HG03108 (cell line): ENCODE data around the gene PEF1.

Source experiments
- ATAC-seq: cut with Tn5 transposase; IDR thresholded peaks from one replicate; pipeline ENCODE4 v1.9.1; 2021; ENCODE audit warnings: moderate library complexity; ENCODE audit not compliant: unreplicated experiment

PEF1 gene

GRCh38 chr1:31586376-31587327 is 58.0 kb downstream of the PEF1 start:
- no peak for ATAC-seq

DNA sequence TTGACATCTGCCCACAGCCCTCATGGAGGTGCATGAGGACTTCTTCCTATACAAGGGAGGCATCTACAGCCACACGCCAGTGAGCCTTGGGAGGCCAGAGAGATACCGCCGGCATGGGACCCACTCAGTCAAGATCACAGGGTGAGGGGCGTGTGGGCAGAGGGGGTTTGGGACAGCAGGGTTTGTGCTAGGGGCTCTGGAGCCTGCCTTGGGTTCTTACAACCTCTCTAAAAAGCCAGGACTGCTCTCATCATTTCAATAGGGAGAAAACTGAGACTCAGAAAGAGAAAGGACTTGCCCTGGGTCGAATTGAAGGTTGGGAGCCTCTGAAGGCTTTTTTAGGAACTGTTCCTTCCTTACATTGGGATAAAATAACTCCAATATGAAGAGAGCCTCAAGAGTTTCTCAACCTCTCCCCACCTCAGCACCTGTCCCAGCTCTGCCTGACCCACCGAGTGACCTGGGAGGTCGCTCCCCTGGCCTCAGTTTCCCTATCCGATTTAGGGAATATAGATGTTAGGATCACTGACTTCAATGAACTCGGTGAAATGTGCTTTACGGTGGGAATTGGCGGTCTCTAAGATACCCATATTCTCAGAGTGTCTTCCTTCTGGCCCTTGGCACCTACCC is 58.8 kb downstream of the PEF1 start:
- ATAC-seq, result no peak

DNA sequence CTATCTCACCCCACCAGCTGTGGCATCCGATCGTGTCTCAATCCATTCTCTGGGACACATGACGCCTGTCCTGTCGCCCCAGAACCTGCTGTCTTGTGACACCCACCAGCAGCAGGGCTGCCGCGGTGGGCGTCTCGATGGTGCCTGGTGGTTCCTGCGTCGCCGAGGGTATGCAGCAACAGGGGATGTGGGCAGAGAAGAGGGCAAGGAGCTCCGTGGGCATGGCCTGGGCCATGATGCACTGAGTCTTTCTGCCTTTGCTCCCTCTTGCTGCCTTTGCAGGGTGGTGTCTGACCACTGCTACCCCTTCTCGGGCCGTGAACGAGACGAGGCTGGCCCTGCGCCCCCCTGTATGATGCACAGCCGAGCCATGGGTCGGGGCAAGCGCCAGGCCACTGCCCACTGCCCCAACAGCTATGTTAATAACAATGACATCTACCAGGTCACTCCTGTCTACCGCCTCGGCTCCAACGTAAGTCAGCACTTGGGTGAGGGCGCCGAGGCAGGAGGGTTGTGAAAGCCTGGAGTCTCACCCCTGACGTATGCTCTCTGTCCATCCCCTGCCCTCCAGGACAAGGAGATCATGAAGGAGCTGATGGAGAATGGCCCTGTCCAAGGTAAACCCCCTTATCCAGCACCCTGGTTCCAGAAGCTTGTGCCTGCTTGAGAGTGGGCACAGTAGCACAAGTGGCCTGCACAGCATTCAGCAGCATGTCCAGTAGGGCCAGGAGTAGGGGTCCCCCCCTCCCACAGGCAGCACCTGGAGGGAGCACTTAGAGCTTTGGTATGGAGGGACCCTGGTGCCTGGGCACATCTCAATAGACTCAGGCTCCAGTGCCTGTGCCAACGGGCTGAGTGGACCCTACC is 59.6 kb downstream of the PEF1 start:
- ATAC-seq, result no peak

DNA sequence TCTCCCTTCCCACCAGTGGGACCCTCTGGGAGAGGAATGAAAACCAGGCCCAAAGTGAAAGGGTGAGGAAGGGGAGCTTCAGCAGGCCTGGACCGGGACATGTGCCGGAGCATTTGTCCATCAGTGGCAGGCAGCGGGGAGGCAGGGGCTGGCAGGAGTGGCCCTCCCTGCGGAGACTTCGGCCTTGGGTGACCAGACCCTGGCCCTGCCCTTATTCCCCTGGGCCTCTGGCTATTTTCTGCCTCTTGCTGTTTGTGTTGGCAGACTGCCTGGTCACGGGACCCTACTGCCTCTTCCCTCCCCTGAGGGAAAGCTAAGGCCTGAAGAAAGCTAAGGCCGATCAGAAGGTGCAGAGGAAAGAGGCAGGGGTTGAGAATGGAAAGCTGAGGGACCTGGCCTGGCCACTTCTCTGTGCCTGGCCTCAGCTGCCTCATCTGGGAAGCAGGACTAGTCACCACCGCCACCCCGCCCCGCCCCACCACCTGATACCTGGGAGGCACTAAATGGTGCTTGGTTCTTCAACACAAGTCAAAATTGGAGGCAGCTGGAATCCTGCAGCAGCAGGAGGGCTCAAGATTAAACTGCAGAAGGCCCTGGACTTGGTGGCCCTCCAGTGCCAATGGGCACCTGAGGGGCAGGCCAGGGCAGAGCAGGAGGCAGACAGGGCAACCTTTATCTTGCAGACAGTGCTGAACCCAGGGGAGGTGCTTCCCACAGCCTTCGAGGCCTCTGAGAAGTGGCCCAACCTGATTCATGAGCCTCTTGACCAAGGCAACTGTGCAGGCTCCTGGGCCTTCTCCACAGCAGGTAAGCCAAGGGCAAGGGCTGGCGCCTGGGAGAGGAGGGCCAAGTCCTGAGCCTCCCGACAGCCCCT is 60.4 kb downstream of the PEF1 start:
- ATAC-seq, result no peak

DNA sequence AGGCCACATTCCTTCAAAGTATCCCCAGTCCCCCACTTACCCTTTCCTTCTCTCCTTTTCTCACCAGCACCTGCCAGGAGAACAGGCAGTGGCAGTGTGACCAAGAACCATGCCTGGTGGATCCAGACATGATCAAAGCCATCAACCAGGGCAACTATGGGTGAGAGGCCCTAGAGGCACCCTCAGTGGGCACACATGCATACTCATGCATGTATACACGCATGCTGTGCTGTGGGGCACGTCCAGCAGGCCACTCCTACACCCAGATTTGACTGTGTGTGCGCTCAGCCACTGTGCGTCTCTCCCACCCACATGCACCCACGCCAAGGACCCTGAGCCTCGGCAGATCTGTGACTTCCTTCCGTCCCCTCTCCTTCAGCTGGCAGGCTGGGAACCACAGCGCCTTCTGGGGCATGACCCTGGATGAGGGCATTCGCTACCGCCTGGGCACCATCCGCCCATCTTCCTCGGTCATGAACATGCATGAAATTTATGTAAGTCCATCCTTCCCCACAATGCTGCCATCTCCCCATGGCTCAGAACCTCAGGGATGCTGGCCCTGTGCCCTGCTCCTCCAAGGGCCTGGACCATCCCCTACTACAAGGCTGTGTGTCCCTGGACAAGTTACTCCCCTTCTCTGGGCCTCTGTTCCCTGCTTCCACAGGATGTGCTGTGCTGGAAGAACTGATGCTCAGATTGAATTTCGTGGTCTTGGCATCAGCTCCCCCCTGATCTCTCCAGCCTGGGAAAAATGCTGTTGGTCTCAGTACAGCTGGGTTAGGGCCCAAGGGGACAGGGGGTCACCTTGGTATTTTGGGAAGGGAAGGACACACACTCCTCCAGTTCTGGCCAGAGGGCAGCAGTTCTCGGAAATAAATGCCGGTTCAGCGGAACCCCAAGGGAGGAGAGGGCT is 61.3 kb downstream of the PEF1 start:
- ATAC-seq, result no peak

- no peak for ATAC-seq
Measured at GRCh38 chr1:31581821-31582810, 62.6 kb downstream of the PEF1 start.

GRCh38 chr1:31580891-31581603 is 63.6 kb downstream of the PEF1 start:
- no peak for ATAC-seq

DNA sequence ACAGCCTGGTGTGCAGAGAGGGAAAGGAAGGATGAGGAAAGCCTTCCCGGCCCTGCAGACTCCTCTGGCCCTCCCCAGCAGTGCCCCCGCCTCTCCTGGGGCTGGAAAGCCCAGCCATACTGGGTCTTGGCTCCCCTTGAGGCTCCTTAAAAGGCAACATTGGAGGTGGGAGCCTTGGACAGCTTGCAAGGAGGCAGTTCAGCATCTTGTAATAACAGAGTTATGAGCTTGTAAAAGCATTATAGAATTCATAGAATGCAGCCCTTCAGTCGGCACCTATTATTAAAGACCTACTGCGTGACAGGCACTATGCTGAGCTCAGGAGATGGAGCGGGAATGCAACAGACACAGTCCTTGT is 64.2 kb downstream of the PEF1 start:
- ATAC-seq, result no peak
